ENCODE results near the gene SHOC2. TPM values are rescaled to one million over a fixed set of nuclear protein-coding genes. Genes with fewer than 3 reads are reported as not detected.

The SHOC2 gene
- total RNA-seq, 2 donors from 2014 or later, result 56.4 to 76.5 TPM

DNA sequence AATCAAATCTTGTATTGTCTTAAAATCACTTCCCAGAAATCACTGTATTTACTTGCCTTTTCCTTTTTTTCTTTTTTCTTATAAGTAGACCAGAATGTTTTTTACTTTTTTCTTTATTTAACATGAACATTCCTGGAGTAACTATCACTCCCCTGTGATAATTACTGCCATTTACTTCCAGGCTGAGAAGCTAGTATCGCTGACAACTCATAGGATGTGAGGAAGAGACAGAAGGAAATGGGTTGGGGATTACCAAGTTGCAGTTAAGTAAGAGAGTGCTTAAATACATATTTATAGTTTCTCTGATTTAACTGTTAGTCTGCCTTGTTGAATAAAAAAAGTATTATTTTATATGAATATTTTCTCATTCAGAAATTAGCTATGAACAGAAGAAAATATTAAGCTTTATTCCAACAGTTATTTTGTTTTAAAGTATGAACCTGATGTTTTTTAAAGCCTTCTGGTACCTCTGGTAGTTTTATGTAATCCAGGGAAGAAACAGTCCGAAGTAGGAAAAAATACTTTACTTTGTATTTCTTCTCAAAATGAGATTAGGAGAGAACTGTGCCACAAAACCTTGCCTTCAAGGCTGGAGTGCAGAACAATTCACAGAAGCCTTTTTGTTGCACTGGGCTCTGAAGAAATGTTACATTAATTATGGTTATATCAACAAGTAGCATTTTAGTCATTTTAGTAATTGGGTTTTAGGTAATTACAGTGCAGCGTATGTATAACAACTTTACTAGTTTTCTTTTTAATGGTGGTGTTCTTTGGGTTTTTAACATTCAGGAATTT, 72.8 kb downstream of the SHOC2 start:
- Mint-ChIP-seq H3K27ac (peak overlapping the region; percentile 68 to 80), H3K4me1 (ENCODE audit: low read depth in 2 of 2) (peaks cover 24 to 40% of the 10 kb centered on the region in 2 donors), H3K4me3 (peak overlapping the region; percentile 79), H3K36me3 (no peaks in the 10 kb centered on the region), H3K27me3 (no peaks in the 10 kb centered on the region), H3K9me3 (no peaks in the 10 kb centered on the region)
- ATAC-seq, result no peak
- no peak for DNase-seq (ENCODE audit: low spot score)

DNA sequence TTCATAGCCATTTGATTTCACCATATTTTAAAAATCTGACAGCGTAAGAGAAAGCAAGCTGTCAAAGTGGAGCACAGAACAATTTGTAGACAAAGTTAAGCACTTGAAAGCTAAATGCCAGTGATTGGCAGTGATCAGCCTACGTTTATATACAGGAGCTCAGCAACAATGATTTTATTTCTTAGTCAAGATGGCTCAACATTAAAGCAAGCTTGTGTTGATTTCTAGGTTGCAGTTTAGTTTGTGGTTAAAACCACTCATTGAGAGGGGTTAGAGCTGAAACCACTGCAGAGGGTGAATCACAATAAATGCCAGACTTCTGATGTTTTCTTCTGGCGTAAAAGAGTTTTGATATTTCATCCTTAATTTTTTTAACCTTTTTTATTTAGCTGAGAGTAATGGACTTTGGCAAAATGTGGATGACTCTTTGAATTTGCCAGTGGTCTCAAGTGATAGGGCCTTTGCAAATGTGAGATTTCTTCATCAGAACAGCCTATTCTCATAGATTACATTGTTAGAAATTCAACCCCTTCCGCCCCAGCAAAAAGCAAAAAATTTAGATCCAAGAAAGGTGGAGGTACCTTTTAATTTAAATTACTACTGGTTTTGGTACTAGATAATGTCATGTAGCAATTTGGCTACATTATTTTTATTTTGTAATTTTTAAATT, 73.8 kb downstream of the SHOC2 start:
- H3K27me3 Mint-ChIP-seq, result no peaks in the 10 kb centered on the region
- peak overlapping the region; percentile 68 to 80 for H3K27ac Mint-ChIP-seq
- peaks cover 24 to 40% of the 10 kb centered on the region in 2 donors for H3K4me1 Mint-ChIP-seq (ENCODE audit: low read depth in 2 of 2)
- no peaks in the 10 kb centered on the region for H3K9me3 Mint-ChIP-seq
- peak; percentile 91 to 98 for ATAC-seq
- H3K4me3 Mint-ChIP-seq, result peak overlapping the region; percentile 79
- DNase-seq (ENCODE audit: low spot score), result peak; percentile 62
- no peaks in the 10 kb centered on the region for H3K36me3 Mint-ChIP-seq

DNA sequence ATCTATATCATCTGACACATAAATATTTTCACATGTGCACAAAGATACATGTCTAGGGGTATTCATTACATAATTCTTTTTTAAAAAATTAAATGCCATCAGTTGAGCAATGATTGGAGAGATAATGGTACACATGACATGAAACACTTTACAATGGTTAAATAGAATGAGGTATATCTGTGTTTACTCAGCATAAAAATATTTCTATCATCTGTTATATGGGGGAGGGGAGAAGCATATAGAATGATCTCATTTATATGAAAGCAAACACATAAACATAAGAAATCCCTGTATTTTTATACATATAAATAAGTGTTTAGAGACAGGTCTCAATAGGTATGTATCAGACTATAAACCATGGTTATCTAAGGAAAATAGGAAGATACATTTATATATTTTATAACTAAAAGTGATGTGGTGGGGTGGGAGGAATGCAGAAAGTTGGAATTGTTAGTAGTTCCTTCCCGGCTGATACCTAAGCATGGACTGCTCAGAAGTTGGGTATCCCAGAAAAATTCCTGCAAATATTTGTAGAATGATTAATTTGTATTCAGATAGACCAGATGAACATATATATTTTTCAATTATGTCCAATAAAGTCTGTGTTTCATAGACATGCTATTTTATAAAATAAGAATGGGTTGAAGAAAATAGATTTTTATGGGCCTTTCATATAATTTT, 75.1 kb downstream of the SHOC2 start:
- no peak for ATAC-seq
- H3K9me3 Mint-ChIP-seq, result no peaks in the 10 kb centered on the region
- peaks cover 24 to 40% of the 10 kb centered on the region in 2 donors for H3K4me1 Mint-ChIP-seq (ENCODE audit: low read depth in 2 of 2)
- no peak overlapping the region for H3K27ac Mint-ChIP-seq
- H3K27me3 Mint-ChIP-seq, result no peaks in the 10 kb centered on the region
- H3K36me3 Mint-ChIP-seq, result no peaks in the 10 kb centered on the region
- H3K4me3 Mint-ChIP-seq, result no peak overlapping the region
- DNase-seq (ENCODE audit: low spot score), result no peak

DNA sequence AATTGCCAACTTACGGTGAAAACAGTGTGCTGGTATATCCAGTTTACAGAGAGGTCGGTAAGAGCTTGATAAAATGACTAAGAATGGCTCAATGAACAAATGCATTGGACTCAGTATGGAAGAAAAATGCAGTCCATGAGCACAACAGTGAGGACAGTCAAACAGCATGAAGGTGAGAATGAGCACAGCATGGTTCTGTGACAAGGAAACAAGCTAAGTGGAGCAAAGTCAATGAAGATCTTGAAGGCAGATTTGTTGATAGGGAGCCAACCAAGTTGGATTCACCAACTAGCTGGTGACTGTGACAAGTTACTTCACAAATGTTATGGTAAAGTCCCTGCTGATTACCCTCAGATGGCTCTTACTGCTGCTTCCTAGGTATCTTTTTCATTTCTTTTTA, 75.9 kb downstream of the SHOC2 start:
- Mint-ChIP-seq H3K36me3 (no peaks in the 10 kb centered on the region), H3K9me3 (no peaks in the 10 kb centered on the region), H3K4me1 (ENCODE audit: low read depth in 2 of 2) (peaks cover 24 to 40% of the 10 kb centered on the region in 2 donors), H3K4me3 (no peak overlapping the region), H3K27ac (no peak overlapping the region), H3K27me3 (no peaks in the 10 kb centered on the region)
- DNase-seq (ENCODE audit: low spot score) (no peak), ATAC-seq (no peak)

DNA sequence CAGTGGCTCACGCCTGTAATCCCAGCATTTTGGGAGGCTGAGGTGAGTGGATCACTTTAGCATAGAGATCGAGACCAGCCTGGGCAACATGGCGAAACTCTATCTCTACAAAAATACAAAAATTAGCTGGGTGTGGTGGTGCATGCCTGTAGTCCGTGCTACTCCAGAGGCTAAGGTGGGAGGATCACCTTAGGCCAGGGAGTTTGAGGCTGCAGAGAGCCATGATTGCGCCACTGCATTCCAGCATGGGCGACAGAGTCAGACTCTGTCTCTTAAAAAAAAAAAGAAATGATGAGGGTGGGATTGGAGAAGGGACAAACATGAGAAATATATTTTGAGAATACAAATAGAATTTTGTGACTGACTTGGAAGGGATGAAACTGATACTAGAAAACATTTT, 76.9 kb downstream of the SHOC2 start:
- no peaks in the 10 kb centered on the region for H3K27me3 Mint-ChIP-seq
- no peak overlapping the region for H3K4me3 Mint-ChIP-seq
- ATAC-seq (no peak), DNase-seq (ENCODE audit: low spot score) (no peak)
- H3K27ac Mint-ChIP-seq, result no peak overlapping the region
- H3K4me1 Mint-ChIP-seq (ENCODE audit: low read depth in 2 of 2), result peaks cover 21 to 36% of the 10 kb centered on the region in 2 donors
- H3K9me3 Mint-ChIP-seq, result no peaks in the 10 kb centered on the region
- H3K36me3 Mint-ChIP-seq, result no peaks in the 10 kb centered on the region

DNA sequence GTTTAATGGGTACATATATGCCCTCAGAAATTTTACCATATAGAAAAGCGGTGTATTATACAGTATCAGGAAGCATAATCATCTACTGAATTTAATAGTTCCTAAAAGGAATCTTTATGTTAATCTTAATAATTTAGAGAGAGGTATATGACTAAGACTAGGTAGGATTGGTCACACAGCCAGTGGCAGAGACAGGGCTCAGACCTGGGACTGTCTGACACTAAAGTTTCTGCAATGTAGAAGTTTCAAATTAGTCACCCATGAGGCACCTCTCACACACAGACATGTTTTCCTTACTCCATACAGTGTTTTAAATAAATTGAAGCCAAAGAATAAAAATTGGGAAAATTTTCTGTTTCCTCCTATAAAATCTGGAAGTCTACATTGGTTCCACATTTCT, 84.6 kb downstream of the SHOC2 start:
- H3K36me3 Mint-ChIP-seq, result peaks cover 5% of the 10 kb centered on the region
- no peaks in the 10 kb centered on the region for H3K27me3 Mint-ChIP-seq

DNA sequence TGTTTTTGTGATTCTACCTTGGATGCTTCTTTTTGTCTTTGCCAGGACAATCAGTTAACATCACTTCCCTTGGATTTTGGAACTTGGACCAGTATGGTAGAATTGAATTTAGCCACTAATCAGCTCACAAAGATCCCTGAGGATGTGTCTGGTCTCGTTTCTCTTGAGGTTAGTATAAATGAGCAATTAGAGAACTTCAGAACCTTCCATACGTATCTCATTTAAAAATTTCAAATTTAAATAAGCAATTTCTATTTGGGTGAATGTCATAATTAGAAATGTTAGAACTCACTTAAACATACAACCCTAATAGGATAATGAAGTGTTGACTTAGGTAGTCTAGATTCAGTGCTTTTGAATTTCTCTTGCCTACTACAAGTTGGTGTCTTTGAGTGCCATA, 88.1 kb downstream of the SHOC2 start:
- Mint-ChIP-seq H3K27ac (no peak overlapping the region), H3K27me3 (no peaks in the 10 kb centered on the region), H3K9me3 (no peaks in the 10 kb centered on the region), H3K4me3 (no peak overlapping the region), H3K4me1 (ENCODE audit: low read depth in 2 of 2) (no peaks in the 10 kb centered on the region), H3K36me3 (peaks cover 5% of the 10 kb centered on the region)
- DNase-seq (ENCODE audit: low spot score) (no peak), ATAC-seq (no peak)

More for the DNA sequence above, 84.6 kb downstream of the SHOC2 start:
- peaks cover 0 to 4% of the 10 kb centered on the region in 2 donors for H3K4me1 Mint-ChIP-seq (ENCODE audit: low read depth in 2 of 2)
- no peak overlapping the region for H3K4me3 Mint-ChIP-seq
- H3K27ac Mint-ChIP-seq, result no peak overlapping the region
- no peaks in the 10 kb centered on the region for H3K9me3 Mint-ChIP-seq
- ATAC-seq (no peak), DNase-seq (ENCODE audit: low spot score) (no peak)

DNA sequence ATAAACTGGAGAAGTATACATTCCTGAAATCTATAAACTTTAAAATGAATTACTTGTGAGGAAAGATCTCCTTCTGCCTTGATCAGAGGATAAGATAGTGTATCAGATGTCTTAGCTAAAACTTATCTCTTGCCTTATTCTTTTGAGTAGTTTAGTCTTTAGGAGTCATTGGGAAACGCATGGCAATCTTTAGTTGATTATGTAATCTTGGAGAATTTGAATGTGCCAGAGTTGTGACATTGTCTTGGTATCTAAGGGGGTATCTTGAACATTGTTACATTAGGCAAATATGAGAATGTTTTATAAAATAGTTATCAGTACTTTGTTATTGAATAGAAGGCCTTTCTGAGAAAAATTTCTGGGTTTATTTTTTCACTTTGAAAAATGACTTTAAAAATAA, 95.8 kb downstream of the SHOC2 start:
- Mint-ChIP-seq H3K4me1 (ENCODE audit: low read depth in 2 of 2) (peaks cover 0 to 6% of the 10 kb centered on the region in 2 donors), H3K4me3 (no peak overlapping the region), H3K27ac (no peak overlapping the region), H3K36me3 (peaks cover 4% of the 10 kb centered on the region), H3K27me3 (no peaks in the 10 kb centered on the region), H3K9me3 (no peaks in the 10 kb centered on the region)
- ATAC-seq, result no peak
- DNase-seq (ENCODE audit: low spot score), result no peak

DNA sequence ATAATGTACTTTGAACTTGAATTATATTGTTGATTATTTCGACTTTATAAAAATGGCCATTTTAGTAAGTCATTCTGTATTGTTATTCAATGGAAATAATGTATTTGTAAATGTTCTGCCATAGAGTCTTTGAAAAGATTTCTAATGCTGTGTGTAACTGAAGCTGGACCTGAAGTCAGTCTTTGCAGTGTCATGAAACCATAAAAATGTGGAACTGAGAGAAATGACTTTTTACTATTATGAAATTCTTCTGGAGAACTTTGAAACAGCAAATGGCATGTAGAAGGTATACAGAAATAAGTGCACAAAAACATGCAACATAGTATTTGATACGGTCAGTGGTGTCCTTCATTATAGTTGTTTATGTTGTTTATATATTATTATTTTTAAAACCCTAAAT, 97.7 kb downstream of the SHOC2 start:
- Mint-ChIP-seq H3K36me3 (peaks cover 6% of the 10 kb centered on the region), H3K27ac (no peak overlapping the region), H3K9me3 (no peaks in the 10 kb centered on the region), H3K27me3 (no peaks in the 10 kb centered on the region), H3K4me1 (ENCODE audit: low read depth in 2 of 2) (peaks cover 0 to 6% of the 10 kb centered on the region in 2 donors), H3K4me3 (no peak overlapping the region)
- ATAC-seq (no peak), DNase-seq (ENCODE audit: low spot score) (no peak)

DNA sequence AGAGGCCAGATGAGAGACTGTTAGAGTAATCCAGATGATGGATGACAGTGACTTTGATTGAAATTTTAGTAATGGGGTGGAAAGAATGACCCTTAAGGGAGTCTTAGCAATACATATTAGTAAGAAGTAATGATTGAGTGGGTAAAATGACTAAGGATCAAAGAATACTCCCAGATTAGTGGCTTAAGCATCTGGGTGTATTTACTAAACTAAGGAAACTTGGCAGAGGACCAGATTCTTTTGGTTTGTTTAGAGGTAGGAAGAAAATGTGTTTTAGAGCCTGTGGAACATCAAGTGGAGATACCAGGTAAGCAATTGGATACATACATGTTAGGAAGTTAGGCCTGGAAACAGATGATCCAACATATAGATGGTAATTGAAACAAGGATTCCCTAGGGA, 98.6 kb downstream of the SHOC2 start:
- DNase-seq (ENCODE audit: low spot score) (no peak), ATAC-seq (no peak)
- Mint-ChIP-seq H3K36me3 (peaks cover 13% of the 10 kb centered on the region), H3K27ac (no peak overlapping the region), H3K4me1 (ENCODE audit: low read depth in 2 of 2) (peaks cover 0 to 6% of the 10 kb centered on the region in 2 donors), H3K4me3 (no peak overlapping the region), H3K27me3 (no peaks in the 10 kb centered on the region), H3K9me3 (no peaks in the 10 kb centered on the region)

DNA sequence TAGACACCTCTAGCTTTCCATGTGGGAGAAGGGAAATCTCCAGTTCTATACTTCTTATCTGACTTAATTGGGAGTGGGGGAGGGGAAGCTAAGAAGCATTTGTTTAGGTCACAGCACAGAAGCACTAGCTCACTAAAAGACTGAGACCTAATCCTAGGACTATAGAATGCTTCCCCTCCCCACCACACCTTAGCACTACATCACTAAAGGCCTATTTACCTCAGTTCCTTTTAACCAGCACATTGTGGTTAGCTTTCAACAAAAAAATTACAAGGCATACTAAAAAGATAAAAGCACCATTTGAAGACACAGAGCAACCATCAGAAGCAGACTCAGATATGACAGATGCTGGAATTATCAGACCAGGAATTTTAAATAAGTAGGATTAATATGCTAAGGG, 103.7 kb downstream of the SHOC2 start:
- ATAC-seq (no peak), DNase-seq (ENCODE audit: low spot score) (no peak)
- no peak overlapping the region for H3K27ac Mint-ChIP-seq
- H3K4me3 Mint-ChIP-seq, result no peak overlapping the region
- H3K9me3 Mint-ChIP-seq, result no peaks in the 10 kb centered on the region
- H3K4me1 Mint-ChIP-seq (ENCODE audit: low read depth in 2 of 2), result peaks cover 0 to 5% of the 10 kb centered on the region in 2 donors
- peaks cover 26% of the 10 kb centered on the region for H3K36me3 Mint-ChIP-seq
- H3K27me3 Mint-ChIP-seq, result no peaks in the 10 kb centered on the region

DNA sequence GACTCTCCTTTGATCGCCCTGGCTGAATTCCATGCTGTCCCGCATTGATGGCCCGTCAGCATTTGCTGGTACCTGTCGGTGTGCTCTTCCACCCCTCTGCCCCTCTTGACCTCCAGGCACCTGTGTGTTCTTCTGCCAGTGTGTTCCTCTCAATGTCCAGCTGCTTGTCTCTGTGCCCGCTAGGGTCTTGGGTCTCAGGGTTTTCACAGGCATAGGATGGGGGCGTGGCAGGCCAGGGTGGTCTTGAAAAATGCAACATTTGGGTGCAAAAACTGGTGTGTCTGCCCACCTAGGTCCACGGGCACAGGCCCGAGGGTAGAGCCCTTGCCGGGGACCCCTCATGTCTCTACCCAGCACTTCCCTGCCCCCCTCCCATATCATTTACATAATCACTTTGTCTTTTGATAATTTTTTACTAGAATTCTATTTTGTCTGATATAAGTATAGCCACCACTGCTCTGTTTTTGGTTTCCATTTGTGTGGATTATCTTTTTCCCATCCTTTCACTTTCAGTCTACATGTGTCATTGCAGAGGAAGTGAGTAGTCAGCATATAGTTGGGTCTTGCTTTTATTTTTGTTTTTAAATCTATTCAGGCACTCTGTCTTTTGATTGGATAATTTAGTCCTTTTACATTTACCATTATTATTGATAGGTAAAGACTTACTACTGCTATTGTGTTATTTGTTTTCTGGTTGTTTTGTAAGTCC, 110.8 kb downstream of the SHOC2 start:
- ATAC-seq (peak; percentile 78 to 95), DNase-seq (ENCODE audit: low spot score) (no peak)
- peak overlapping the region in 1 of 2 donors; percentile 64 for H3K27ac Mint-ChIP-seq
- no peaks in the 10 kb centered on the region for H3K27me3 Mint-ChIP-seq
- peaks cover 14 to 17% of the 10 kb centered on the region in 2 donors for H3K4me1 Mint-ChIP-seq (ENCODE audit: low read depth in 2 of 2)
- peaks cover 26% of the 10 kb centered on the region for H3K36me3 Mint-ChIP-seq
- H3K9me3 Mint-ChIP-seq, result no peaks in the 10 kb centered on the region
- H3K4me3 Mint-ChIP-seq, result no peak overlapping the region

DNA sequence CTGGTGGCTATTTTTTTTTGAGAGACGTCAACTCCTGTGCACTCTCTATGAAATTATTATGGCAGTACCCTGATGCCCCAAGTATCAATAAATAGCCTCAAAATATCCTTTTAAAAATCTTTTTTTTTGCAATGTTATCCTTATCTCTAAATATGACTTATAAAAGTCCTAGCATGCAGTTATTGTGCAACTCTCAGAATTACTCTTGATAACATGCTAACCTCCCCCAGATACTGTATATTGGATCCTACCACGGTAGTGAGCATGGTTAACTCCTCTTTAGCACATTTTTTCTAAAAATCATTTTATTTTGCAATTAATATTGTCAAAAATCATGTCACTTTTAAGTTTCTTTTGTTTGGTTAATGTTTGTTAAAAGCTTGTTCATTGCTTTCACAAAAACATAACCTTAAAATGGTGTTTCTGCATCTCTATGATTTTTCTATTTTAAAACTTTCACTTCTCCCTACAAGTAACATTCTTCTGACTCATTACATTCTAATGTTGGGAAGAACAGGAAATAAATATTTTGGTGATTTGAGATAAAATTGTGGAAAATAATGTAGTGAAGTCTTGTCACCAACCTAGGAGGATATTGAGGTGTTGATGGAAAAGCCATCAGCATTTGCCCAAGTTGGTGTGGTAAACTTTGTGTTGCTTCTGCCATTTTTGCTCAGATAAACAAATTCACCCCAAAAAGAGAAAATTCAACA, 115.3 kb downstream of the SHOC2 start:
- Mint-ChIP-seq H3K36me3 (peaks cover 19% of the 10 kb centered on the region), H3K4me1 (ENCODE audit: low read depth in 2 of 2) (peaks cover 9 to 10% of the 10 kb centered on the region in 2 donors), H3K27ac (no peak overlapping the region), H3K9me3 (peaks cover 7% of the 10 kb centered on the region), H3K27me3 (peaks cover 0 to 8% of the 10 kb centered on the region in 2 donors), H3K4me3 (no peak overlapping the region)
- DNase-seq (ENCODE audit: low spot score) (no peak), ATAC-seq (no peak)

Measured in natural killer cell treated with Interleukin-12 subunit alpha and Interleukin-12 subunit beta and Interleukin-15 and Interleukin-18, amount 100 ng/mL, for 72 hours (primary cell).